ENCODE results near the gene INPP5B.

- TF ChIP-seq CTCF (IDR thresholded peaks at IDR 0.05) (no peak), POLR2A (IDR thresholded peaks at IDR 0.05) (no peak)
Measured at GRCh38 chr1:37951783-37952624, 5.2 kb upstream of the INPP5B start.

All from upper lobe of left lung (tissue), 4 donors.